GM04503 (cell line): Measurements from ENCODE around the gene GSX1.

Experiments
- DNase-seq: peaks from one replicate; pipeline ENCODE4 v3.0.0-alpha.2; 2012; ENCODE audit warnings: low read depth

GSX1 gene

GRCh38 chr13:27834095-27834494 is 41.8 kb downstream of the GSX1 start:
- no peak for DNase-seq

- no peak for DNase-seq
These were observed 43.5 kb downstream of the GSX1 start for GRCh38 chr13:27835799-27836198.

GRCh38 chr13:27839809-27840467 is 47.7 kb downstream of the GSX1 start:
- no peak for DNase-seq

- no peak for DNase-seq
These were observed 50.3 kb downstream of the GSX1 start for GRCh38 chr13:27842571-27842970.
